Stimulated activated CD4-positive, alpha-beta T cell treated with anti-CD3 and anti-CD28 coated beads, TNF-alpha, amount 100 ng/mL, for 1 hour (primary cell): ENCODE results near the gene TNIK.
"Not testable (repeated sequence)": the region's sequence is repeated elsewhere in the genome, so short reads cannot be mapped to it uniquely, and the experiment has no call there.

Experiments used
- DNase-seq, 3 donors: peaks; one replicate each; pipeline ENCODE4 v3.0.0-alpha.2; 2020; ENCODE audit warnings: low read depth in 3 of 3, low spot score in 1 of 3

Gene TNIK

GRCh38 chr3:171388527-171388926, 71.7 kb downstream of the TNIK start:
- no peak for DNase-seq

DNA sequence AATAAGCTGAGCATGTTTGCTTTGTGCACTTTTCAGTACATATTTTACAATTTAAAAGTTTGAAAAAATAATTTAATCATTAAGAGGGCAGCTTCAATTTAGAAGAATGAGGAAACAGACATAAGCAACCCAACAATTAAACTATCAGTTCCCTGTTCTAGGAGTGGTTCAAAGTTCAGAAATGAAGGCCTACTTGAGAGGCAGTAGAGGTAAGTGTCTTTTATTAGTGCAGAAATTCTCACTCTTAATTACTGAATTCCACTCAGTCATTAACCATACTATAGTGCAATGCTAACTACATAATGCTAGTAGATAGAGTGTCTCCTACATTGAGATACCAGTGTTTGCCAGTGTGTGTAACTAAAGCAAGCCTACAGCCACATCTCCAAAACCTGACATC, 73.1 kb downstream of the TNIK start:
- no peak for DNase-seq

DNA sequence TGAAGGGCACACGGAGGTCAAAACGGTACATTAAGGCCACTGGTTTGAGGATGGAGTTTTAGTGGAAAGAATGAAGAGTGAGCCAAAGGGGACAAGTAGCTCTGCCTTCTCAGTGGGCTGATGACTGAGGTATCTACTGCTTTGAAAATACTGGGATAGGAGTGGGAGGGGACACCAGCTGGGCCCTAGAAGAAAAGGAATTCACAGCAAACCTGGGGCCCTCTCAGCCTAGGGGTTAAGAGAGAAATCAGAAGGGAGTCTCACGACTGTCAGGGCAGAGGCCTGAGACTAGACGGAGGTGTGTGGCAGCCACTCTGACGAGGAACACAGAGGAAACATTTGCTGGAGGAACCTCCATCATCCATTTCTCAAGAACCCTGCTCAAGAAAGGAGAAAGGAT, 75.1 kb downstream of the TNIK start:
- no peak for DNase-seq

DNA sequence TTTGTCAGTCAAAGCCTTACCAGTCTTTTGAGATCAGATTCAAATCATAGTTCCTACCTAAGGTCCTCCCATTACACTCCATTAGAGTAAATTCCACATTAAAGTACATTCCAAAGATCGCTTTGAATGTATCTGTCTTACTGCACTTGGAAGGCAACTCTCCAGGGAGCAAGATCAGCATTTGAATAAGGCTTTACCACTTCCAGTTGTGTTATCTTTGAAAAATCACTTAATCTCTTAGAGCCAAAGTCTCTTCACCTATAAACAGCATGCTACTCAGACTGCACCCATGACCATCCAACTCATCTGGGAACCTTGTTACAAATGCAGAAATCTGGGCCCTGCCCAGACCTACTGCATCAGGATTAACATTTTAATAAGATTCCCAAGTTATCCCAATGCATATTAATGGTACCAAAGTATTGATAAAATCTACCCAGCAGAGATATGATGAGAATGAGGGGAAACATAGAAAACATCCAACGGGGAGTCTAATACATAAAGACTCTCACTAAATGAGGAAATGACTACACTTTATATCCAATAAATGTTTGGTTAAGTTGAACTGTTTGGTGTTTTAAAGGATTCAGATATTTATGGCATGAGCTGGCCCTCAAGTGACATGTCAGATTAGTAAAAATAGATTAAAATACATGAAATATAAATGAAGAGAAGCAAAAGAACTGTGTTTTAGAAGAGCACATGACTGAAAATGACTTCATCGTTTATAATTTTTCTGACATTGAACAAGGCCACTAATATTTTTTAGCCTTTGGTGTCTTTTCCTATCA, 75.9 kb downstream of the TNIK start:
- DNase-seq = no peak

- DNase-seq = no peak
Measured at GRCh38 chr3:171383206-171384018, 76.8 kb downstream of the TNIK start.

DNA sequence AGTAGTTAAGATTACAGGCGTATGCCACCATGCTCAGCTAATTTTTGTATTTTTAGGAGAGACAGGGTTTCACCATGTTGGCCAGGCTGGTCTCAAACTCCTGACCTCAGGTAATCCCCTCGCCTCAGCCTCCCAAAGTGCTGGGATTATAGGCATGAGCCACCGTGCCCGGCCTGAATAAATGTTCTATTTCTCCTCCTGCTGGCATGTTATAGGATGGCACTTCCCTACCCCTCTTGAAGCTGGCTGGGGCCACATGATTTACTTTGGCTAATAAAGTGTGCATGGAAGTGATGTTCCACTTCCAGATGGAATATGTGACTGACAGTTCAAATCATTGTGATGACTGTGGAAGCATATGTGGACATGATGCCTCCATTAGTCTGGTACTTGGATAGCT, 77.9 kb downstream of the TNIK start:
- not testable (repeated sequence) for DNase-seq

DNA sequence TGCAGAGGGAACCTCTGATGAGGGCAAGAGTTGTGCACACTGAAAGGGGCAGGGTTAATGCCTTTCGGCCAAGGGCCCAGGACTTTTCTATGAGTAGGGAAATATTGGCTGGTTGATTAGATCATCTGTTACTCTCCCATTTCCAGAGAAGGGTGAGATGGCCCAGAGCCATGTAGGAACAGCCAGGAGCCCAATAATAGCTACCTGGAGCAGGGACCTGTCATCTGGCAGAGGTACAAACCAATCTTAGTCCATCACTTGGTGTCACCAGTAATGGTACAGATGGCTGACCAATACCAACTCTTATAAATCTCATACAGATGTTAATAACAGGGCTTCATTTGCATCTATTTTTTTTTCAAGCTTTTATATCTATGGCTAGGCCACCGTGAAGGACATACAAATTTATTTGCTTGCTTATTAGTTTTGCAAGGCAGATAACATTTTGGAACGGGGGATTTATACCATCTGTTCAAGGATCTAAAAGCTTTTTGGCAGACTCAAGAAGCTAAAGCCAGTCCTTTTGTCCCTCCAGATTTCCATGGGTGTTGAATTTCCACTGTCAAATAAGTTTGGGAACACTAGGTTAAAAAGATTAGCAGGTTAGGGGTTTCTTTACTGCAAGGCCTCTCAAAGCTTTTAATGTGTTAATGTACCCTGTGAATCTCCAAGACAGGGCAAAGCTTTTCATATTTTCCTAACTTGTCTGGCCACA, 79.3 kb downstream of the TNIK start:
- DNase-seq = no peak

DNA sequence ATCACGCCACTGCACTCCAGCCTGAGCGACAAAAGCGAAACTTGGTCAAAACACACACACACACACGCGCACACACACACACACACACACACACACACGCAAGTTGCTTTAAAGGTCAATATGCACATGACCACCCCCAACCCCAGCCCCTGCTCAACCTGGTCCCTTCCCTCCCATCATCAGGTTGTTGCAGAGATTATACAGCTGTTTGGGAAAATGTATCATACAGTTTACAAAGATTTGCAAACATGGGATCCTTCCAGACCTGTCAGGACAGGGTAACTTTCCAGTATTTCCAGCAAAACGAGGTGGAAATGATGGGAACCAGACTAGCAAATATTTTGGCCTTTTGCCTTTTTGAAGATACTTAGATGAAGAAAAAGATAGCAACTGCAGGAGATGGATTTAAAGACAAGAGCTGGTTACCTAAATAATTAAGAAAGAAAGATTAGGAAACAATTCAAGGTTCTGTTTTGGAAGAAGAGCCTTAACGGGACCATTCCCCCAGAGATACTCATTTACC, 80.2 kb downstream of the TNIK start:
- no peak for DNase-seq

- no peak for DNase-seq
Measured at GRCh38 chr3:171379281-171379680, 80.9 kb downstream of the TNIK start.

GRCh38 chr3:171378586-171378985, 81.6 kb downstream of the TNIK start:
- DNase-seq = no peak

- no peak for DNase-seq
Measured at GRCh38 chr3:171377859-171378258, 82.3 kb downstream of the TNIK start.

DNA sequence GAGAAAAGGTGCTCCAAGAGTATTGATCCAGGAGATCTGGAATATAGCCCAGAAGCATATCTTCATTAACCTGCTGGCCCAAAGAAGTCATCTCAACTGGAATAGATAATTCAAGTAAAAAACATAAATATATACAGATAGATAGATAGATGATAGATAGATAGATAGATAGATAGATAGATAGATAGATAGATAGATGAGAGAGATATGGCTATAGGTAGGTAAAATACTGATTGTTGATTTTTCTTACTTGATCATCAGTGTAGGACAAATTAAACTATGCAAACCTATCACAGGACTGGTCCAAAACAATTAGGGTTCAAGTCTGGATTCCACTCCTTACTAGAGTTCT, 83.6 kb downstream of the TNIK start:
- no peak for DNase-seq

DNA sequence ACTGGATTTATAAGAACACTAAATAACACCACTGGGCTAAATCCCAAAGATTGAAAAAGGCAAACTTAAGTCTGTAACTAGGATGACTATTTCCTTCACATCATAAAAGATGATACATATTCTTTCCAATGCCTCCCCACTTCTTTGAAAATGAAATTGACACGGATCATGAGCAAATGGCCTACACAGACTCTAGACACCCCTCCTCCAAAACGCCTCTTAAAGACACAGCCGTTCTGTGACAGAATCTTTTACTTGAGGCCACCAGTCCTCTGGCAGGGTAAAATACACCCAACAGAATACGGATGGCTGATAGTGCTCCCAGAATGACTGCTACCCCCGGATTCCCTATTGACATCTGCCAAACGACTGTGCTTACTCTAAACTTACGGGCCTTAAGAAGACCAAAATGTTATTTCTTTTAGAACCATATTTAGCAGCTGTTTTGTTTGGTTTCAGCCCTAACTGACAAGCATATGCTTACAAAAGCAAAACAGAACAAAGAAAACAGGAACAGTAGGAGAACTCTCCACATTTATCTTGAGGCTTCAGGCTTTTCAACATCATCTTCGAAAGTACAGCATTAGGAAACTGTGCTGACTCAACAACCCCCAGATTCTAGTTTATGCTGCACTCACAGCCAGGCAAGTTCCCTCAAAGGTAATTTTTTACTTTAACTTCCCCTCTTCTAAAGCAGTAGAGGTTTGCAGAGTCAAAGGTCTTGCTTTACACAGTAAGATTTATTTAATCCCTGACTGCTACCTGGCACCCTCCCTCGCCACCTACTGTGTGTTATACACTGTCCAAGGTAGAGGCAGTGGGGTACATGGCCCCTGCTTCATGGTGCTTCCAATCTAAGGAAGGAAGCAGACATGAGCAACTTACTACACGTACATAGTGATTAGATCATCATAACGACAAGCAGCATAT, 84.3 kb downstream of the TNIK start:
- no peak for DNase-seq

DNA sequence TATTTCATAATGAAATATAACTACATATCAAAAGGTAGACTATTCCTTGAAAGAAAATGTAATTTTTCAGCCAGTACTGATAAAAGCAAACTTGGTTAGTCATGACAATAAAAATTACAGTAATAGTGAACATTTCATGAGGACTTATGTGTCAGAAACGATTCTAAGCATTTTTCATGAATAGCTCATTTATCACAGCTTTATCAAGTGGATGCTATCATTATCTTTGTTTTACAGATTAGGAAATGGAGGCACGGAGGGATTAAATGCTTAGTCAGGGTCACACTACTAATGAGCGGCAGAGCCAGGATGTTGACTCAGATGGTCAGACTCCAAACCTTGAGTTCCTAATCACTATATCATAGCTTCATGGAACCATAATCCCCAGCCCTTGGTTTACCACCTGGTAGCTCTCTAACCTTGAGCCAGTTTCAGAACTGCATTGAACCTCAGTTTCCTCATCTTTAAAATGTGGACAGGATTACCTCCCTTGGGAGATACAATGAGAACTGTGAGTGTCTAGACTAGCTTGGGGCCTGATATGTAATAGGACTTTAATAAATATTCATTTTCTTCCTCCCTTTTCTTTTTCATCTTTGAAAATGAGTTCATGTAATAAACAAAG, 85.4 kb downstream of the TNIK start:
- no peak for DNase-seq

GRCh38 chr3:171374260-171374659, 85.9 kb downstream of the TNIK start:
- DNase-seq = no peak

GRCh38 chr3:171373711-171374110, 86.5 kb downstream of the TNIK start:
- DNase-seq = no peak

GRCh38 chr3:171372694-171373093, 87.5 kb downstream of the TNIK start:
- no peak for DNase-seq

DNA sequence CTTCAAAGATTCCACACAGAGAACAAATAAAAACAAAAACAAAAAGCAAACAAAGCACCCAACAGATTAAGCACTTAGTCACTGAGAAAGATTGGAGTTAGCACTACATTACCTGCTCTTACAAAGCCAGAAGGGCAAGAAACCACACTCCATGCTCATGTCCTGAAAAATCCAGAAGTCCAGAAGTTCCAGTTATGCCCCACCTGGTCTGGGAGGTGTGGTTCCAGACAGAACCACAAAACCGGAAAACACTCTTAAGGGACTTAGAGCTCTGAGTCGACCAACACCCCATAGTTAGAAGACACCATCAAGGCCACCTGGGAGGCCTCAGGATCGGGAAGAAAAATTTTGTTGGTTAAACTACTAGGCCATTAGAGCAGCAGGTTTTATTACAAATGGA, 88.9 kb downstream of the TNIK start:
- no peak for DNase-seq

GRCh38 chr3:171369156-171369555, 91.0 kb downstream of the TNIK start:
- no peak for DNase-seq

DNA sequence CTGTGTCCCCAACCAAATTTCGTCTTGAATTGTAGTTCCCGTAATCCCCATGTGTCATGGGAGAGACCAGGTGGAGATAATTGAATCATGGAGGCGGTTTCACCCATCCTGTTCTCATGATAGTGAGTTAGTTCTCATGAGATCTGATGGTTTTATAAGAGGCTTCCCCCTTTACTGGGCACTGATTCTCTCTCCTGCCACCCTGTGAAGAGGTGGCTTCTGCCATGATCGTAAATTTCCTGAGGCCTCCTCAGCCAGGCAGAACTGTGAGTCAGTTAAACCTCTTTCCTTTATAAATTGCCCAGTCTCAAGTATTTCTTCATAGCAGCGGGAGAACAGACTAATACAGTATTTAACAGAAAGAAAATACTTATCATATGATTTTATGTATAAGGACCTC, 93.5 kb downstream of the TNIK start:
- DNase-seq = not testable (repeated sequence)
